Measurements from ENCODE around the gene PLEKHJ1.

PLEKHJ1 gene

GRCh38 chr19:2274185-2274711 lies 38.1 kb upstream of the PLEKHJ1 start:
- Mint-ChIP-seq H3K27me3 (no peaks in the 10 kb centered on the region), H3K4me1 (peaks cover 32 to 53% of the 10 kb centered on the region in 2 donors), H3K36me3 (peaks cover 47 to 60% of the 10 kb centered on the region in 2 donors), H3K27ac (peak overlapping the region; percentile 96), H3K9me3 (no peaks in the 10 kb centered on the region), H3K4me3 (peak overlapping the region; percentile 82 to 85)
- ATAC-seq (replicated peaks), result no peak
- no peak for DNase-seq

DNA sequence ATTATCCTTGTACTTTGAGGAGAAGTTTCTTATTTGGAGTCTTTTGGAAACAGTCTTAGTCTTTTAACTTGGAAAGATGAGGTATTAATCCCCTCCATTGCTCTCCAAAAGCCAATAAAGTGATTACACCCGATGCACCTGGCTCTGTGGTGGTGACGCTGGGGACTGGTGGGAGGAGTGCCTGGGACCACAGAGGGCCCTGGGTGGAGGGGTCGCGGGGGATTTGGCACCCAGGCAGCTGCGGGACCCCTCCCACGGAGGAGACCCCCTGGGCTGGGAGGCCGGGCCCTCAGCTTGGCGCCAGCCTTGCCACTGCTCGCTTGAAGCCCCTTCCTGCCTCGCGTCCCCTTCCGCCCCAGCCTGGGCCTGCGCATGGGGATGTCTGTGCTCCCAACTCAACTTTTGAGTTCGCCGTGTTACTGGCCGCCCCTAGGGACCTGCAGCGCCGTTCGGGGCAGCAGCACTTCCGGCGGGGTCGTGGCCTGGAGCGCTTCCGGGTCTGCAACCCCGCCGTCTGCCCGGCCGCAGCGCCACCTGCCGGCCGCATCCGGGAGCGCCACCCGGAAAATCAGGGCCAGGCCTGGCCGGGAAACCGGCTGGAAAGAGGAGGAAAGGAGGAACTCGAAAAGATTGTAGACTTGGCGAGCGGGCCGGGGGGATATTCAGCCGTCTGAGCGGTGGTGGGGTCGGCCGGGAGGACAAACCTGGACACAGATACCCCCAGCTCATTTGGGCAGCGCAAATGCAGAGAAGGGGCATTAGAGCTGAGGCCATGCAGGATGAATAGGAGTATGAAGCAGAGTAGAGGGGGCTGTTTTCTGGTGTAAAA lies 37.4 kb upstream of the PLEKHJ1 start:
- Mint-ChIP-seq H3K4me1 (peaks cover 30 to 53% of the 10 kb centered on the region in 2 donors), H3K27me3 (no peaks in the 10 kb centered on the region), H3K4me3 (peak overlapping the region; percentile 82 to 85), H3K36me3 (peaks cover 48 to 60% of the 10 kb centered on the region in 2 donors), H3K27ac (peak overlapping the region; percentile 96), H3K9me3 (no peaks in the 10 kb centered on the region)
- DNase-seq (peak; percentile 75), ATAC-seq (replicated peaks) (peak; percentile 49 to 58)

- ATAC-seq (replicated peaks) (no peak), DNase-seq (no peak)
- H3K27ac Mint-ChIP-seq, result peak overlapping the region; percentile 92
- peaks cover 34 to 60% of the 10 kb centered on the region in 2 donors for H3K4me1 Mint-ChIP-seq
- no peaks in the 10 kb centered on the region for H3K27me3 Mint-ChIP-seq
- peaks cover 44 to 51% of the 10 kb centered on the region in 2 donors for H3K36me3 Mint-ChIP-seq
- no peaks in the 10 kb centered on the region for H3K9me3 Mint-ChIP-seq
- peak overlapping the region; percentile 95 for H3K4me3 Mint-ChIP-seq
Observed at GRCh38 chr19:2271234-2272103, 35.3 kb upstream of the PLEKHJ1 start.

DNA sequence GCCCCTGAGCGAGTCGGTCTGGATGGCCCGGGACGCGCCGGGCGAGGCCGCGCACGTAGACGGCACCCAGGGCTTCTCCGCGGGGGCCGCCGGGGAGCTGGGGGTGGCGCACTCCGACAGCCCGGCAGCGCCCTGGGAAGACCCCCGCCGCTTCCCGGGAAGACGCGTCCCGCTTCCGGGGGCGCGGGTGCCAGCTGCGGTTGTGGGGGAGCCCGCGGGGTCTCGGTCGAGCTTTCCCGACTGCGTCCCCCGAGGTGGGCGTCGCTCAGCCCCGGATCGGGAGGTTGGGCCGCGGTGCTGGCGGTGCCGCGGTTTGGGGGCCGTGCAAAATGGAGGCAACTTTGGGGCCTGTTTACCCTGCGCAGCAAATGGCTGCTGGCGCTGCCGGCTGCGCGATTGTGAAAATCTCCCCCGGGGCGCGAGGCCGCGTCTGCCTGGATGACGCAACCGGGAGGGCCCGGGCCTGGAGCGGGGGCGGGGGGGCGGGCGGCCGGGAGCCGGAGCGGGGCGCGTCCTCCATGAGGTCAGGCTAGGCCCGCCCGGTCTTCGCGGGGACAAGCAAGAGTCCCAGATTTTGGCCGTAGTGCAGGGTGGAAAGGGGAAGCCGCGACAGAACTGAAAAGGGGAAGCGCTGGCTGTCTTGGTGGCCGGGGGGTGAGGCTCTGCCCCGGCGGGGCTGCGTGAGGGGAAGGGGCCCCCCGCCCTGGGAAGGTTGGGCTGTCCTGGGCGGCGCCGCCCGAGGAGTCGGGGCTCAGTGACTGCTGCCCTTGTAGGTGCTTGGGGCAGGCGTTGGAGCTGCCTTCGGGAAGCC lies 34.5 kb upstream of the PLEKHJ1 start:
- peak; percentile 83 for DNase-seq
- peaks cover 38 to 67% of the 10 kb centered on the region in 2 donors for H3K4me1 Mint-ChIP-seq
- H3K27ac Mint-ChIP-seq, result peak overlapping the region; percentile 99
- ATAC-seq (replicated peaks), result peak; percentile 66
- H3K4me3 Mint-ChIP-seq, result peak overlapping the region; percentile 95
- no peaks in the 10 kb centered on the region for H3K9me3 Mint-ChIP-seq
- H3K27me3 Mint-ChIP-seq, result no peaks in the 10 kb centered on the region
- peaks cover 44 to 50% of the 10 kb centered on the region in 2 donors for H3K36me3 Mint-ChIP-seq

DNA sequence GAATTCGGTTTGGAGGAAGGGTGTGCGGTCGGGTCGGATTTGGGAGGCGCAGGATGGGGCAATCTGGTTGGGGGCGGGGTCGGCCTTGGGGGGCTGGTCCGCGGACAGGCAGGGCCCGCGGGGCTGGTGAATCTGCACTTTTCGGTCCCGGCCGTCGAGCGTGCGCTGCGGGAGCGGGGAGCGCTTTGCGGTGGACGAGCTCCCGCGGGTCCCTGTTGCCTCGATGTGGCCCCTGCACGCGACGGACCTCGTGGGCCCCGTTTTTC lies 34.0 kb upstream of the PLEKHJ1 start:
- peaks cover 37 to 64% of the 10 kb centered on the region in 2 donors for H3K4me1 Mint-ChIP-seq
- DNase-seq, result no peak
- H3K36me3 Mint-ChIP-seq, result peaks cover 42 to 48% of the 10 kb centered on the region in 2 donors
- H3K4me3 Mint-ChIP-seq, result peak overlapping the region; percentile 91 to 95
- H3K9me3 Mint-ChIP-seq, result no peaks in the 10 kb centered on the region
- no peaks in the 10 kb centered on the region for H3K27me3 Mint-ChIP-seq
- H3K27ac Mint-ChIP-seq, result peak overlapping the region; percentile 99
- no peak for ATAC-seq (replicated peaks)

DNA sequence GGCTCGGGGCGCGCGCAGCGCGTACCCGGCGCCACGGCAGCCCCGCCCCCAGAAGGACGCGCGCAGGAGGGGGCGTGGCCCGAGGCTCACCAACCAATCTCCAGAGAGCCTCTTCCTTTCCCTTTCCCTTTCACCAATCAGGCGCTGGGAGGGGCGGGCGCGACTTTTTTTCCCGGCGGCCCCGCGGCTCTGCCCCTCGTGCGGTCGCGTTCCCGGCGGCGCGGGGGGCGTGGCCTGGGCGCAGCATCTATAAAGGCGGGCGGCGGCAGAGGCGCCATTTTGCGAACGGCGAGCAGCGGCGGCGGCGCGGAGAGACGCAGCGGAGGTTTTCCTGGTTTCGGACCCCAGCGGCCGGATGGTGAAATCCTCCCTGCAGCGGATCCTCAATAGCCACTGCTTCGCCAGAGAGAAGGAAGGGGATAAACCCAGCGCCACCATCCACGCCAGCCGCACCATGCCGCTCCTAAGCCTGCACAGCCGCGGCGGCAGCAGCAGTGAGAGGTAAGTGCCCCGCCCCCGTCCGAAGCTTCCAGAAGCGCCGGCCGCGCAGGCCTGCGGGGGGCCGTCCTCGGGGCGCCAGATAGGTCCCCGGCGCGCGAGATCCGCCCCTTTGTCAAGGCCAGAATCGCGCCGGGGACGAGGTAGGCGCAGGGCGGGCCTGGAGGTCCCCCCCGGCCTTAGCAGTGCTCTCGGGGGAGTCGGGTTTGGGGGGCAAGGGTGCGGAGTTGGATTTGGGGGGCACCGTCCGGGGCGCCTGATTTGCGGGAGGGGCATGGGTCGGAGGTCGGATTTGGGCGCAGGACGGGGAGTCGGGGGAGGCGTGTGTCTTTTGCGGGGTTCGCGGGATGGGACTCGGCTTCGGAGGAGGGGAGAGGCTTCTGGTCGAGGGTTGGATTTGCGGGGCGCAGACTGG lies 33.4 kb upstream of the PLEKHJ1 start:
- Mint-ChIP-seq H3K27me3 (no peaks in the 10 kb centered on the region), H3K4me1 (peaks cover 35 to 61% of the 10 kb centered on the region in 2 donors), H3K9me3 (no peaks in the 10 kb centered on the region), H3K27ac (peak overlapping the region; percentile 99), H3K36me3 (peaks cover 39 to 45% of the 10 kb centered on the region in 2 donors), H3K4me3 (peak overlapping the region; percentile 91 to 95)
- DNase-seq (peak; percentile 98), ATAC-seq (replicated peaks) (peak; percentile 48 to 63)

GRCh38 chr19:2268861-2269243 lies 32.7 kb upstream of the PLEKHJ1 start:
- Mint-ChIP-seq H3K36me3 (peaks cover 33 to 38% of the 10 kb centered on the region in 2 donors), H3K4me3 (peak overlapping the region; percentile 91 to 95), H3K27ac (peak overlapping the region; percentile 99), H3K9me3 (no peaks in the 10 kb centered on the region), H3K4me1 (peaks cover 30 to 59% of the 10 kb centered on the region in 2 donors), H3K27me3 (no peaks in the 10 kb centered on the region)
- DNase-seq, result no peak
- ATAC-seq (replicated peaks), result no peak

GRCh38 chr19:2268480-2268830 lies 32.3 kb upstream of the PLEKHJ1 start:
- Mint-ChIP-seq H3K27ac (peak overlapping the region; percentile 51), H3K9me3 (no peaks in the 10 kb centered on the region), H3K4me3 (peak overlapping the region; percentile 91 to 95), H3K4me1 (peaks cover 26 to 55% of the 10 kb centered on the region in 2 donors), H3K36me3 (peaks cover 29 to 34% of the 10 kb centered on the region in 2 donors), H3K27me3 (no peaks in the 10 kb centered on the region)
- DNase-seq (no peak), ATAC-seq (replicated peaks) (no peak)

DNA sequence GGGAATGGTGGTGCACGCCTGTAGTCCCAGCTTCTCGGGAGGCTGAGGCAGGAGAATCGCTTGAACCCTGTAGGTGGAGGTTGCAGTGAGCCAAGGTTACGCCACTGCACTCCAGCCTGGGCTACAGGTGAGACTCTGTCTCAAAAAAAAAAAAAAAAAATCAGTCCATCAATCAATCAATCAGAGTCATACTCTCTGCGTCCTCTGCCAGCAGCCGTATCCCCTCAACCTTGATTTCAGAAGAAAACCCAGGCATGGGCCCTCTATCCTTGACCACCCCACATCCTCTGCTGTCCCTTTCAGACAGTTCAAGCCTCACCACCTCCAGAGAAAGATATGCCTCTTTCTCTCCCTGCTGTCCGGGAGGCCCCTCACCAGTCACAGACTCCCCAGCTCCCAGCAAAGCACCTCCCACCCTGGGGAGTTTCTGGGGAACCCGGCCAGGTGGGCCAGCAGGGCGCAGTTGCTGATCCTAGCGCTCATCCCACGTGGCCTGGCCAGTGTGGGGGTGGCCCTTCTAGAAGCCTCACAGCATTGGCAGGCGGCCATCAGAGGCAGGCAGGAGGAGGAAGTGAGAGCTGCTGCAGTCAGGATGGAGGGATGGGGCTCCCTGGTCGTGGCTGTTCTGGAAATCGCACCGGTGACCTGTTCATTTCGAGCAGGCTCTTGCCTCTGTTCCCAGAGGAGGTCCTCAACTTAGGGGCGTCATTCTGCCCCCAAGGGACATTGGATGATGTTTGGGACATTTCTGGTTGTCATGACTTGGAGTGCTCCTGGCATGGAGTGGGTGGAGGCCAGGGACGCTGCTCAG lies 30.3 kb upstream of the PLEKHJ1 start:
- ATAC-seq (replicated peaks), result peak; percentile 54 to 58
- H3K4me3 Mint-ChIP-seq, result peak overlapping the region; percentile 66 to 71
- H3K9me3 Mint-ChIP-seq, result no peaks in the 10 kb centered on the region
- peak; percentile 81 for DNase-seq
- peak overlapping the region; percentile 97 for H3K27ac Mint-ChIP-seq
- H3K4me1 Mint-ChIP-seq, result peaks cover 18 to 35% of the 10 kb centered on the region in 2 donors
- no peaks in the 10 kb centered on the region for H3K27me3 Mint-ChIP-seq
- peaks cover 16 to 17% of the 10 kb centered on the region in 2 donors for H3K36me3 Mint-ChIP-seq

- no peak overlapping the region for H3K27ac Mint-ChIP-seq
- H3K4me1 Mint-ChIP-seq, result peaks cover 25 to 54% of the 10 kb centered on the region in 2 donors
- DNase-seq (no peak), ATAC-seq (replicated peaks) (no peak)
- no peaks in the 10 kb centered on the region for H3K9me3 Mint-ChIP-seq
- H3K4me3 Mint-ChIP-seq, result no peak overlapping the region
- no peaks in the 10 kb centered on the region for H3K27me3 Mint-ChIP-seq
- no peaks in the 10 kb centered on the region for H3K36me3 Mint-ChIP-seq
Observed at GRCh38 chr19:2261438-2262172, 25.5 kb upstream of the PLEKHJ1 start.

DNA sequence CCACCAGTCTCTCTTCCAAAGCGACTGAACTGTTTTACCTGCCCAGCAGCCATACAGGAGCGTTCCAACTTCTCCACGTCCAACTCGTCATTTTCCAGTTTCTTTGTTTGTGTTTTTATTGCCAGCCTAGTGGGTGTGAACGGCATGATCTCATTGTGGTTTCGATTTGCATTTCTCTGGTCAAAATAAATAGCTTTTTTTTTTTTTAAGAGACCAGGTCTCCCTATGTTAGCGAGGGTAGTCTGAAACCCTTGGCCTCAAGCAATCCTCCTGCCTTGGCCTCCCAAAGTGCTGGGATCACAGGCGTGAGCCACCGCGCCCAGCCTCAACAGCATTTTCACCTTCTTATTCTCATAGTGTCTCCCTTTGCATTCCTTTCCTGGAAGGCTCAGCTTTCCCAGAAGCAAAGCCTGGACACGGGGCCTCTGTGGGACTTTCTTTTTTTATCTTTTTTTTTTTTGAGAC lies 24.2 kb upstream of the PLEKHJ1 start:
- Mint-ChIP-seq H3K36me3 (no peaks in the 10 kb centered on the region), H3K9me3 (no peaks in the 10 kb centered on the region), H3K4me3 (no peak overlapping the region), H3K4me1 (peaks cover 26 to 58% of the 10 kb centered on the region in 2 donors), H3K27ac (peak overlapping the region; percentile 20), H3K27me3 (no peaks in the 10 kb centered on the region)
- no peak for ATAC-seq (replicated peaks)
- DNase-seq, result no peak

GRCh38 chr19:2259336-2259735 lies 23.2 kb upstream of the PLEKHJ1 start:
- Mint-ChIP-seq H3K4me3 (no peak overlapping the region), H3K4me1 (peaks cover 28 to 56% of the 10 kb centered on the region in 2 donors), H3K36me3 (no peaks in the 10 kb centered on the region), H3K27me3 (no peaks in the 10 kb centered on the region), H3K9me3 (no peaks in the 10 kb centered on the region), H3K27ac (peak overlapping the region; percentile 59)
- DNase-seq (no peak), ATAC-seq (replicated peaks) (no peak)
